Fibroblast of lung (primary cell): ENCODE data around the gene RAB20.

Experiments used
- CTCF ChIP-seq, 2 donors: IDR thresholded peaks in 1 of 2; conservative IDR thresholded peaks in 1 of 2; 1 replicate in 1 of 2; 2 replicates in 1 of 2; pipeline ENCODE4 v1.5.1; 2011 to 2012; ENCODE audit warnings: low read length in 2 of 2, control low read depth in 1 of 2, inconsistent platforms in 1 of 2, low read depth in 1 of 2, mild to moderate bottlenecking in 1 of 2
- EZH2 ChIP-seq: IDR thresholded peaks from 2 replicates; pipeline ENCODE4 v1.5.1; 2012; ENCODE audit warnings: low read length, control low read depth, mild to moderate bottlenecking; ENCODE audit errors: missing control alignments

DNA sequence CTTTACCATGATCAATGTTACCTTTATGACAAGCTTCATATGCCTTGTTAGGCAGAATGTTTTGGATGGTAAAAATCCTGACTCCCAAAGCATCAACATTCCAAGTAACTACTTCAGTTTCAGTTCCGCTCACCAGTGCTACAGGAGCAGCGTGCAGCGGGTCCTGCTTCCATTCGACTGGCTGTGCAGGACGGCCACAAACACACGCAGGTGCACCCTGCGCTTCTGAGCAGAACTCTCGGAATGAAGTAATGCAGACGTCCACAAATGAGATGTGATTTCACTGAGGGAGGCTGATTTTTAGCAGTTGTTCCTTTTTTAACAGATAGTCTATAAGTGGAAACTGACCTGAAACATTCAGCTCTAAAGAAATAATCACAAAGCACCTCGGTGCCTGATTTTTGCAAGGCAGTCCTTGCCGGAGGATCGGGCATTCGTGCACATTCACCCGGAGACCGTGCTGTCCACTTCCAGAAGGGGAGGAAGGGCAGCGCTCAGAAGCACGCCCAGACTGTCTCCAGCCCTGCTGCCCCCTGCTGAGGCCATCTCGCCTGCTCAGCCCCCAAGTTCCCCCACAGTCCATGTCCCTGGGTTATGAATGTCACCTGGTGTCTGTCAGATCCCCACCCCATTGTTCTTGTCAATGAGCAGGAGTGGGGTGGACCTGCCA is 85.8 kb downstream of the RAB20 start:
- TF ChIP-seq CTCF (conservative IDR thresholded peaks at IDR 0.05 in 1 of 2, IDR thresholded peaks at IDR 0.05 in 1 of 2; ENCODE audit: low read depth in 1 of 2, low read length in 2 of 2) (no peak), EZH2 (no peak)
